ENCODE results near the gene POMGNT2.

Gene POMGNT2

GRCh38 chr3:43105596-43106292 lies at the start of gene POMGNT2:
TSS of gene POMGNT2 (minus strand) at chr3:43106079. CDS start at chr3:43081431, 24,648 bp downstream.
- DNase-seq (ENCODE audit: low read depth) = peak; percentile 20

- DNase-seq (ENCODE audit: low read depth) = no peak
Measured at GRCh38 chr3:43154980-43155379, 49.1 kb upstream of the POMGNT2 start.

DNA sequence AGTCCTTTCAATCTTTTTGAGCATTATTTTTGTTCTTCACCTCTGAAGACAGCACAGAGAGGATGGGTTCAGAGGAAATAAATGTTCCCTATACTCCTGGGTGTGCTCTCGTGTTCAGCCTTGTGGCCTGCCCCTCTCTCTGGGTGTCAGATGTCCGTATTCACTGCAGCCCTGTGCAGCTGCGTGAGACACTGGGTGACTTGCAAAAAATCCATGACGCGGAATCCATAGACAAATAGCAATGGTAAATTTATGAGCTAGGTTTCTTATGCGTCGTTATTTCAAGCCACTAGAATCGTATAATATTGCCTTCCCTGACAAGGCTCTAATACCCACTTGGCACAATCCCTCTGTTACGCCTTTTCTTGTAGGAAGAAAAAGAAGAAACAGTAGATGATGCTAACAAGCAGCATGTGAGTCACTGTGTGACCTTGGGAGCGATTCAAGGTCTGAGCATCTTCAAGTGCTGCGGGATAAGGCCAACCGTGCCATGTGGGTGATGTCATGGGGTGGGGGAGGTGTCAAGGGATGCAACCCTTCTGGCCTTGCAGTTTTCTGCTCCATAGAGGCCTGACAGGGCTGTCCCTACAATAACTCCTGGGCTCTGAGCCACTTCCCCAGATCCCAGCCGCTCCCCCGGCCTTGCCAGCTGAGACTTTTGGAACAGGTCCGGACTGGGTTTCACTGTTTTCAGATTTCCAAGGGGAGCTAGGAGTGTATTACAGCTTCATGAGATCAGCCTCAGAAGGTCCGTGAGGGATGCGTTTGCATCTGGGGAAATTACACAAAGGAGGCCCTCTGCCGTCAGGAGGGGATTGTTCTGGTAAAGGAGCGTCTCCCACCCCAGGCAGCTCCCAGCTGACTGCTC lies 47.6 kb upstream of the POMGNT2 start:
- peak; percentile 76 for DNase-seq (ENCODE audit: low read depth)

DNA sequence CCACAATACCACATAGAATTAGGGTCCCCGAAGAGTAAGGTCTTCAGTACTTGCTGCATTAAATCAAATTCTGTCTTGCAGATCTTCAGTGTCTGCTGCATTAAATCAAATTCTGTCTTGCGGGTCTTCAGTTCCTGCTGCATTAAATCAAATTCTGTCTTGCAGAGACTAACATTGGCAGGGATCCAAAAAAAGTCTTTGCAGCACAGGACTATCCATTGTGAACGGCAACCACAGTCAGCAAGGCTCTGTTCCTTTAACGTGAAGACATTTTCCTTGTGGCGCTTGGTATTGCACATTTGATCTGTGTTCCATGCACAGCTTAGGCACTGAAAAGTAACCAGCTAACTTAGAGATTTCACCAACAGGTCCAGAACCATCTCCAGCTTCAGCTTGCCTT lies 46.8 kb upstream of the POMGNT2 start:
- DNase-seq (ENCODE audit: low read depth) = no peak

GRCh38 chr3:43148033-43148432 lies 42.2 kb upstream of the POMGNT2 start:
- DNase-seq (ENCODE audit: low read depth) = no peak

GRCh38 chr3:43146599-43146998 lies 40.7 kb upstream of the POMGNT2 start:
- no peak for DNase-seq (ENCODE audit: low read depth)

- DNase-seq (ENCODE audit: low read depth) = peak; percentile 38
Measured at GRCh38 chr3:43144761-43145490, 39.0 kb upstream of the POMGNT2 start.

DNA sequence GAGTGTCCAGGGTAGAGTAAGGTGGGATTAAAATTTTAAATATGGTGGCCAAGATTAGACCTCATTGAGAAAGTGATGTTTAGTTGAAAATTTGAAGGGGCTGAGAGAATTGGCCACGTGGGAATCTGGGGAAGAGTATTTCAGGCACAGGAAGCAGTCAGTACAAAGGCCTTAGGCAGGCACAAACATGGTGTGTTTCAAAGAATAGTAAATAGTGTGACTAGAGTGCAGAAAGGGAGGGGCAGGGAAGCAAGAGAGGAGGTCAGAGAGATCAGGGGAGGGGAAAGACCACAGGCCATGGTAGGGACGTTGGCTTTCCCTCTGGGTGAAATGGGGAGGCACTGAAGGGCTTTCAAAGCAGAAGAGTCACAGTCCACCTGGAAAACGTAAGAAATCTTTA lies 36.6 kb upstream of the POMGNT2 start:
- DNase-seq (ENCODE audit: low read depth) = no peak

DNA sequence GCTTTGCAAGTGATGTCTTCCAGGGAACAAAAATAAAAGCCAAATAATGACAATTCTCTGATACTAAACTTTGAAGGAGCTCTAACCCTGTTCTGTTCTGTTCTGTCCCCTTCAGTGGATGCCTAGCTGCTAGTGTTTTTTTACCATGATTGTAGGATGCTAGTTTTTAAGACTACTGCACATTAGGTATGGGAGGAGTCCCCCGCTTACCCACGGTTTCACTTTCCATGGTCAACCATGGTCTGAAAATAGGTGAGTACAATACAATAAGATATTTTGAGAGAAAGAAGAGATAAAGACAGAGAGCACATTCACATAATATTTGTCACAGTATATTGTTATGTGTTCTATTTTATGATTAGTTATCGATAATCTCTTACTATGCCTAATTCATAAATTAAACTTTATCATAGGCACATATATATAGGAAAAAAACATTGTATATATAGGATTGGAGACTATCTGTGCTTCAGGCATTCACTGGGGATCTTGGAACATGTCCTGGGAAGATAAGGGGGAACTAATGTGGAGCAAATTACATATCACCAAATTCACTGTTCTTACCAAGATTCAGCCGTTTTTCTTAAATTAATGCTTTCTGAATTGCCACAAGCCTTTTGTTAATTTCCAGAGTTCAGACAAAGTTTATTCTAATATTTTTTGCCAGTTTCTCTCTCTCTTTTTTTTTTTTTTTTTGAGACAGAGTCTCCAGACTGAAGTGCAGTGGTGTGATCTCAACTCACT lies 32.8 kb upstream of the POMGNT2 start:
- no peak for DNase-seq (ENCODE audit: low read depth)

DNA sequence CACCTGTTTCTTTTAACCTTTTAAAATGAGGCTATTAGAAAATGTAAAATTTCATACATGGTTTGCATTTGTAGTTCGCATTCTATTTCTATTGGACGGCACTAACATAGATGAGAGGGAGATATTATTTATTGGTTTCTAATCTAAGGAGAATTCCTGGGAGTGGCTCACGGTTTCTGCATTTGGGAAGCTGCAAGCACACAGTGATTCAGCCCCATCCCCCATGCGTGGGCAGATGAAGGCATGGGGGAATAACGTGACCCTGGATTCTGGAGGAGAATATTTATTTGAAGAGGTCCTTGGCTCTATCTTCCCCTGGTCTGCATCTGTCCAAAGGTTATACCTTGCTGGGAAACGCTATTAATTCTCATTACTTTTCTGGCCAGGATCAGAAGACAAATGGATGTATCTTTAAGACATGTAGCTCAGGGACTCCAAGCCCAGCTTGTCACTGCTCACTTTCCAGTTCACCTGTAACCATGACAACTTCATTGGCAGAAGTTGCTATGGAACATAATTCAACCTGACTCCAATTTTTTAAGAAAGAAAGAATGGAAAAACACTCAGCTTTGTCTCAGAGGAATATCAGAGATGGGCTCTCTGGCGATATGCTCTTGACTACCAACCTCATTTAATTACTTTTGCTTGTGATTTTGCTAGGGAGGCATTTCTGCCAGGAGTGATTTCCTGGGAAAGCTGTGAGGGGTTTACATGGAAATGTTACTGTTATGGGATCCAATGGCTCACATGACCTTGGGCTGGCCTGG lies 27.2 kb upstream of the POMGNT2 start:
- no peak for DNase-seq (ENCODE audit: low read depth)

- DNase-seq (ENCODE audit: low read depth) = no peak
Measured at GRCh38 chr3:43132193-43132592, 26.3 kb upstream of the POMGNT2 start.

DNA sequence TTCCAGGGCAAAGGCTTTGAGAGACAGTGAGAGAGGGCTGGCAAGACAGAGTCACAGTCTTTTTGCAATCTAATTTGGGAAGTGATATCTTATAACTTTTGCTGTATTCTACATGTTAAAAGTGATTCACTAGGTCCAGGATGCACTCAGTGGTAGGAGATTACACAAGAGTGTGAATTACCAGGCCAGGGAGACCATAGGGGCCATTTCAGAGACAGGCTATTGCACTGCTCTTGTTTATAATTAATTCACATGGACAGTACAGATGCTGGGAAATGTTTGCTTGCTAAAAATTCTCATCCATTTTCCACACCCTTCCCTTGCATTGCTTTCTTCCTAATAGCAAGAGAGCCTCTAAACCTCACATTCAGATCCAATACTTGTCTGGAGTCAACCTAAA lies 22.6 kb upstream of the POMGNT2 start:
- DNase-seq (ENCODE audit: low read depth) = no peak

DNA sequence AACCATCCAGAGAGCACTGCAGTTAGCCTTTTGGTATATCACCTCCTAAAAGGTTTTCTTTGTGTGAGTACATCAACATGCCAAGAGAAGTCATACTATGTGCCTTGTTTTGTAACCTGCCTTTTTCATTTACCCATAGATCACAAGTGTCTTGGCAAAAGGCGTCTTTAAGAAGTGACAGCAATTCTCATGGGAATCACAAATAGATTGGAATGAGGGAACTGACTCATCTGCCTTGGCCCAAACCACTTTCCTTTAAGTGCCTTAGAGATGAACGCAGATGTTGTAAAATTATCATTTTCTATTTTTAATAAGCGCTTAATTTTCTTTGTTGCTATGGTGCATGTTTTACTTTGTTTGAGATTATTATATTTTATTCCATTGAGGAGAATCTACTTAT lies 20.7 kb upstream of the POMGNT2 start:
- DNase-seq (ENCODE audit: low read depth) = no peak

- no peak for DNase-seq (ENCODE audit: low read depth)
Measured at GRCh38 chr3:43123895-43124294, 18.0 kb upstream of the POMGNT2 start.

DNA sequence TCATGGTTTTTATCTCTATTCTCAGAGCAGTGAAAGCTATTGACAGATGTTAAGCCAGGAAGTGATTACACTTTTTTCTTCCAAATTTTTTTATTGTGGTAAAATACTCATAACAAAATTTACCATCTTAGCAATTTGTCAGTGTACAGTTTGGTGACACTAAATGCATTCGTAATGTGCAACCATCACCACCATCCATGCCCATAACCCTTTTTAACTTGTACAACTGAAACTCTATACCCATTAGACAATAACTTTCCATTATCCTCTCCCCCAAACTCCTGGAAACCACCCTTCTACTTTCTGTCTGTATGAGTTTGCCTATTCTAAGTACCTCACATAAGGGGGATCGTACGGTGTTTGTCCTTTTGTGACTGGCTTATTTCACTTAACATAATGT lies 15.1 kb upstream of the POMGNT2 start:
- no peak for DNase-seq (ENCODE audit: low read depth)

- no peak for DNase-seq (ENCODE audit: low read depth)
Measured at GRCh38 chr3:43117257-43117656, 11.4 kb upstream of the POMGNT2 start.

GRCh38 chr3:43113671-43114070 lies 7.8 kb upstream of the POMGNT2 start:
- no peak for DNase-seq (ENCODE audit: low read depth)

DNA sequence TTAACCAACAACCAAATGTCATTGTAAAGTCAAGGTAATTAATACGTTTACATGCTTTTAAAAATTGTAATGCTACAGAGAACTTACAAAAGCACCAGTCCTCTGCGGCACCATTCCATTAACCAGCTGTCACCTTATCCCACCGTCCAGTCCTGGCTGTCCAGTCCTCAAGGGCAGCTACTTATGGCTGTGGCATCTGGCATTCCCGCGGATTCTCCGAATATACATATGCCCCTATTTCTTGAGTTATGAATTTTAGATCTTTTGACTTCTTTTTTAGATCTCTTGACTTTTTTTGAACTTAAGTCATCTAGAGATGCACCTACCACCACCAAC lies 382 bp upstream of the POMGNT2 start:
- no peak for DNase-seq (ENCODE audit: low read depth)

DNA sequence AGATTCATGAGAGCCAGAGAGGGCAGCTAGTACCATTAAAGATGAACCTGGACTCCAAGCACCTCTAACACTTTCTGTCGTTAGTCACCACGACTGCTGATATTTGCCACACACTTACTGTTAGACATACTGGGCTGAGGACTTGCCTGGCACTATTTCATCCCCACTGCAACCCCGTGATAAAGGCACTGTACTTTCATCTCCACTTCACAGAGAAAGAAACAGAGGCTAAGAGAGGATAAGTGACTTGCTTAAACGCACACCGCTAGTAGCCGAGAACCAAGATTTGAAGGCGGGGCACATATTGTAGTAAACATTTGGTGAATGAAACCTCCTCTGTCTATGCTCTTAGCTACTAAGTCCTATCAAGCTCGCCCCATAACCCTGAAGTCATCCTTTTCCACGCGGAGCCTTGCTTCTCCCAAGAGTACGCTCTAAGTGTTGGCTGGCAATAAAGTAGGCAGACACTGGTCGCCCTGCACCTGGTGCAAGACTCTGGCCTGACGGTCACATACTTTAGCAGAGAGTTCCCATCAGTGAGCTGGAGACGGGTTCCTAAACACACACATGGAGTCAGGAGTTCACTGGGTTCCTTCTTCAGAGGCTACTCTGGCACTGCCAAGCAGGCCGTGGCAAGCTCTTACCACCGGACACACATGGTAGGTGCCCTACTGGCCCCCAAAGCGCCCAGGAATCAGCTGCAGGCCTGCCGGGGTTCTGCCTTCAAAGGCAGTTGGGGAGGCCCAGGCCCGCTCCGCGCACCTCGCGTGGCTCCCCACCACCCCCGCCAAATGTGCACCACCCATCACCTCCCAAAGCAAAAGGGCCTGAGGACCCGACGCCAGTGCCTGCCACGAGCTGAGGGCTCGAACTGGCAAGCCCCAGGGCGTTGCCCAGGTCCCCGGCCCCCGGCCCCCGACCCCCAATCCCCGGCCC lies 951 bp downstream of the POMGNT2 start:
- DNase-seq (ENCODE audit: low read depth) = no peak

DNA sequence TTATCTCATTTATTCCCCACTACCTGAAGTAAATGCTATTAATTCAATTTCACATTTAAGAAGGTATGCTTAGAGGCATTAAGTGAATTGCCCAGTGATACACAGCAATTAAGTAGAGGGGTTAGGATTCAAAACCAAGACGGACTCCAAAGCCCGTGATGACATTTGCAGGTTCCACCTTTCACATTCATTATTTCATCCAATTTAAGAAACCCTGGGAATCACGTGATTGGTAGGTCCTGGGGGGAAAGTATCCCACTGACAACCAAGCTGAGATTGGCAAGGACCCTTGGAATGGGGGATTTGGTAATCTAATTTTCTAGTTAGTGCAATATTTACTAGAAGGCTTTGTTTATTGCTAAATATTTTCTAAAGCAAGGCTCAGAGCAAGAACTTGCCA lies 1.8 kb downstream of the POMGNT2 start:
- no peak for DNase-seq (ENCODE audit: low read depth)

Measured in GM04503 (cell line).